ENCODE measurements around the gene TUBB3. TPM values are rescaled to one million over a fixed set of nuclear protein-coding genes. Genes with fewer than 3 reads are reported as not detected.

TUBB3 gene
- total and polyA plus RNA-seq, 2 of the 8 experiments (the other 6 are each of a cell fraction or from before 2014, with no cell fraction given), result 275 to 393 TPM

- Histone ChIP-seq H3K9ac (replicated peaks in 1 of 4; ENCODE audit: extremely low read depth in 1 of 4, low read depth in 3 of 4, low read length in 3 of 4) (no peak overlapping the region), H3K56ac (replicated peaks; ENCODE audit: insufficient read length, low read depth, low read length) (no peak overlapping the region), H2BK5ac (ENCODE audit: low read depth, low read length) (no peak overlapping the region), H2BK15ac (ENCODE audit: low read length) (no peak overlapping the region), H3K79me1 (ENCODE audit: low read depth, low read length) (peaks cover 2% of the 10 kb centered on the region; the same call in 1 of the 2 replicates), H3K23ac (ENCODE audit: insufficient read length) (no peak overlapping the region), H2BK120ac (replicated peaks; ENCODE audit: low read depth, low read length) (no peak overlapping the region), H2BK12ac (ENCODE audit: low read depth, low read length) (no peak overlapping the region), H4K8ac (ENCODE audit: extremely low read depth, insufficient read depth, low read length) (no peak overlapping the region), H2AK5ac (ENCODE audit: low read depth, low read length) (no peak overlapping the region), H3K27ac (ENCODE audit: low read depth, low read length) (no peak overlapping the region), H4K91ac (replicated peaks; ENCODE audit: insufficient read length, low read length) (no peak overlapping the region), H3K36me3 (ENCODE audit: control insufficient read depth in 2 of 4, insufficient read depth in 4 of 4, low read length in 3 of 4) (peaks cover 4 to 41% (median 24%) of the 10 kb centered on the region in 4 experiments; a peak in 6 of 8 replicates), H3K23me2 (ENCODE audit: low read depth, low read length) (no peaks in the 10 kb centered on the region), H4K20me1 (replicated peaks in 1 of 2; ENCODE audit: control insufficient read depth in 1 of 2, insufficient read depth in 2 of 2, low read length in 2 of 2) (peaks cover 5 to 10% of the 10 kb centered on the region in 2 experiments), H3K4me1 (replicated peaks in 1 of 4; ENCODE audit: control insufficient read depth in 3 of 4, insufficient read depth in 4 of 4, low read length in 3 of 4) (no peaks in the 10 kb centered on the region), H3K14ac (ENCODE audit: insufficient read length) (no peak overlapping the region), H2AFZ (ENCODE audit: low read length) (no peak overlapping the region), H3K27me3 (replicated peaks in 1 of 4; ENCODE audit: control insufficient read depth in 3 of 4, extremely low read depth in 1 of 4, insufficient read depth in 3 of 4, low read length in 3 of 4) (no peaks in the 10 kb centered on the region), H3K4ac (replicated peaks; ENCODE audit: insufficient read length, low read depth, low read length) (no peak overlapping the region), H3K4me2 (ENCODE audit: insufficient read depth in 1 of 2, low read depth in 2 of 2, low read length in 2 of 2) (no peak overlapping the region), H4K5ac (ENCODE audit: insufficient read length, low read depth, low read length) (no peak overlapping the region), H3K18ac (ENCODE audit: extremely low read depth, low read length) (no peak overlapping the region), H3K79me2 (ENCODE audit: control insufficient read depth in 1 of 2, insufficient read depth in 2 of 2, low read length in 2 of 2) (no peaks in the 10 kb centered on the region), H3K4me3 (ENCODE audit: extremely low read depth in 1 of 4, insufficient read depth in 2 of 4, low read depth in 3 of 4, low read length in 4 of 4) (no peak overlapping the region), H2BK20ac (ENCODE audit: low read length) (no peak overlapping the region), H3K9me3 (ENCODE audit: insufficient read depth in 2 of 2, low read depth in 1 of 2, low read length in 1 of 2) (no peaks in the 10 kb centered on the region)
- 94% methylated on average over 9 of the region's 9 CpGs; no CpG with 5 or more reads in 1 of the 2 experiments for WGBS, 2 experiments (ENCODE audit: extremely low coverage in 1 of 2, insufficient coverage in 1 of 2, insufficient read length in 1 of 2, insufficient replicate concordance in 2 of 2, low coverage in 1 of 2, low lambda C conversion rate in 2 of 2, missing lambda C conversion rate in 1 of 2)
- ChIA-PET POLR2A (ENCODE audit: partially characterized antibody) (no interaction called here), CTCF (ENCODE audit: partially characterized antibody) (interaction anchor here (1.1 kb wide), 1 partner anchor 20 kb away, joined by 4 read pairs; no protein-coding TSS in a partner anchor)
- no peak for FAIRE-seq
- DNase-seq (ENCODE audit: low read depth in 1 of 2, low spot score in 2 of 2), result no peak
- no peak for TF ChIP-seq KDM1A (IDR thresholded peaks at IDR 0.05; ENCODE audit: borderline replicate concordance, low read length)
- no peak for TF ChIP-seq NRF1 (IDR thresholded peaks at IDR 0.05; ENCODE audit: low read depth, low read length)
- TF ChIP-seq SIRT6 (IDR thresholded peaks at IDR 0.05; ENCODE audit: low read length), result no peak
- no peak for TF ChIP-seq ZNF274 (IDR thresholded peaks at IDR 0.05; ENCODE audit: borderline replicate concordance, extremely low read depth, low read length)
- no peak for TF ChIP-seq BCL11A (IDR thresholded peaks at IDR 0.05; ENCODE audit: low read depth in 2 of 2, low read length in 2 of 2)
- no peak for TF ChIP-seq SIX5 (IDR thresholded peaks at IDR 0.05; ENCODE audit: low read depth, low read length)
- no peak for TF ChIP-seq RAD21 (IDR thresholded peaks at IDR 0.05 in 1 of 2, conservative IDR thresholded peaks at IDR 0.05 in 1 of 2; ENCODE audit: low read depth in 2 of 2, low read length in 2 of 2)
- TF ChIP-seq YY1 (IDR thresholded peaks at IDR 0.05; ENCODE audit: low read depth, low read length), result no peak
- TF ChIP-seq BRCA1 (IDR thresholded peaks at IDR 0.05; ENCODE audit: low read depth, low read length), result no peak
- no peak for TF ChIP-seq ASH2L (IDR thresholded peaks at IDR 0.05; ENCODE audit: low read length)
- no peak for TF ChIP-seq CHD2 (IDR thresholded peaks at IDR 0.05; ENCODE audit: low read length)
- TF ChIP-seq EP300 (IDR thresholded peaks at IDR 0.05; ENCODE audit: borderline replicate concordance in 1 of 2, low read depth in 2 of 2, low read length in 2 of 2), result no peak
- no peak for TF ChIP-seq SP2 (IDR thresholded peaks at IDR 0.05; ENCODE audit: low read length)
- TF ChIP-seq CBX8 (IDR thresholded peaks at IDR 0.05; ENCODE audit: borderline replicate concordance, low read depth, low read length), result no peak
Measured at GRCh38 chr16:89890200-89890599, 32.9 kb upstream of the TUBB3 start.
